Central memory CD4-positive, alpha-beta T cell (primary cell): Measurements from ENCODE around the gene HLA-DMB.

ENCODE experiments used
- DNase-seq: peaks from one replicate; pipeline ENCODE4 v3.0.0; 2022
- total RNA-seq, 3 experiments: gene quantifications; one replicate each; lab custom pipeline; 2026; lab: John Stamatoyannopoulos, UW

The HLA-DMB gene
- 0.04 to 1.4 (median 0.65) reads per million in 3 experiments for total RNA-seq

GRCh38 chr6:32940656-32941213, at the start of gene HLA-DMB:
HLA-DMB (minus strand) TSS chr6:32941028; CDS start chr6:32940807, 221 bp downstream.
- peak; percentile 67 for DNase-seq

- no peak for DNase-seq
Measured at GRCh38 chr6:32989368-32989767, 48.5 kb upstream of the HLA-DMB start.

GRCh38 chr6:32984622-32985389, 44.0 kb upstream of the HLA-DMB start:
- peak; percentile 82 for DNase-seq

DNA sequence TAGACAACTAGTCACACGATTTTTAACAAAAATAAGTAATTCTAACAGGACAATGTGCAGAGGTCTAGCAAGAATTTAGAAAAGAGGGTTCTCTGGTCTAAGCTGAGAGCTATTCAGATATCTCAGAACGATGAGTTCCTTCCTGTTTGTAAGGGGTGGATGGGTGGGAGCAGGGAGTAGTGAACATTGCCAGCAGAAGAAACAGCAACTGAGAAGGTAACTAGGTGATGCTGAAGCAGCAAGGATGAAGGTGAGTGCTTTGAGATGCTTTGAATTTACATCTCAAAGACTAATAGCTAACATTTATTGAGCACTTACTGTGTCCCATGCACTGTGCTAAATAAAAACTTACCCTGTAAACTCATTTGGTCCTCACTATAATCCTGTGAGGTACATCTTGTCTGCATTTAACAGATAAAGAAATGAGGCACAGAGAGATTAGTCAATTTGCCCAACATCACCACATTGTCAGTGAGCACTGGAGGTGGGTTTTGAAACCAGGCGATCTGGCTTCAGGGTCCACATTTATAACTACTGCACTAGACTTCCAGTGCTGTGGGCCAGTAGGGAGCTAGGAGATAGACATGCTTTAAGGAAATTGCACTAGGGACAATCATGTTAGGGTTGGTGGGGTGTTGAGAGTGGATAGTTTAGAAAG, 43.3 kb upstream of the HLA-DMB start:
- no peak for DNase-seq

GRCh38 chr6:32983493-32983848, 42.6 kb upstream of the HLA-DMB start:
- no peak for DNase-seq

DNA sequence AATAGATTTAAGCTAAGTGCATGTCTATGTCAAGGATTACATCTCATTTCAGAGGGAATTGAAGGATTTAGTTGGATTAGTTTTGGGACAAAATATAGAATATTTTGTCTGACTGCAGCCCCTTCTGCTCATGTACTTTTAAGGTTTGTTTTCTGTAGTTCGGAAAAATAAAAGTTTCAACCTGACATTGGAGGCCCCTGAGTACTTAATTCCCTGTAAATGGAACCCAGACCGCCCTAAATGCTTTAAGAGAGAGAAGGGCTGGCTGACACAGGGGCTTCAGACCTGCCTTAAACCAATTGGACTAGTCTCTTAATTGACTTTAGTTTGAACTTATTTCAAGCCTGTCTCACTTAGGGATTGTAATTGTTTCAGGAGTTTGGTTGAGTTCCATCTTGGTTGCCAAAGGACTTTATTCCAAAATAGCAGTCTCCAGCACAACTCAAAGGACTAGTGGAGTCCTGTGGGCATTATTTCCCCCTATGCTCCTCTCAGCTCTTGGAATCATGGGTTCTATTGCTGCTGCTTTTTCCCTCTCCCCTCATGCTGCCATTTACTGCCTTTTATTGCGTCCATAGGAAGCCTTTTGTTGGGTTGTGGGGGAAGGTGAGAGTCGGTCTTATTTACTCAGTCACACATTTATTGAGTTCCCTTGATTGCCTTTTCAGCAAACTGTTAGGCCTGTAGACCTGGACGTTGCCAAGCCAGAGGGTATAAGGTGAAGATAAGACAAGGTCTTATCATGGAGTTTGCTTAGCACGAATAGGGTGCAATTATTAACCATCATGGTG, 42.1 kb upstream of the HLA-DMB start:
- DNase-seq = no peak

- DNase-seq = no peak
Measured at GRCh38 chr6:32982084-32982701, 41.4 kb upstream of the HLA-DMB start.

DNA sequence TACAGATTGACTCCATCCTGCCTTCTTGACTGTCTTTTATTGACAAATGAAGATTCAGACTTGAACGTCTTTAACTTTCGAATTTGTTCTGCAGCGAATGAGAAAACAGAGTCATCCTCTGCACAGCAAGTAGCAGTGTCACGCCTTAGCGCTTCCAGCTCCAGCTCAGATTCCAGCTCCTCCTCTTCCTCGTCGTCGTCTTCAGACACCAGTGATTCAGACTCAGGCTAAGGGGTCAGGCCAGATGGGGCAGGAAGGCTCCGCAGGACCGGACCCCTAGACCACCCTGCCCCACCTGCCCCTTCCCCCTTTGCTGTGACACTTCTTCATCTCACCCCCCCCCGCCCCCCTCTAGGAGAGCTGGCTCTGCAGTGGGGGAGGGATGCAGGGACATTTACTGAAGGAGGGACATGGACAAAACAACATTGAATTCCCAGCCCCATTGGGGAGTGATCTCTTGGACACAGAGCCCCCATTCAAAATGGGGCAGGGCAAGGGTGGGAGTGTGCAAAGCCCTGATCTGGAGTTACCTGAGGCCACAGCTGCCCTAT, 39.7 kb upstream of the HLA-DMB start:
- DNase-seq = no peak

DNA sequence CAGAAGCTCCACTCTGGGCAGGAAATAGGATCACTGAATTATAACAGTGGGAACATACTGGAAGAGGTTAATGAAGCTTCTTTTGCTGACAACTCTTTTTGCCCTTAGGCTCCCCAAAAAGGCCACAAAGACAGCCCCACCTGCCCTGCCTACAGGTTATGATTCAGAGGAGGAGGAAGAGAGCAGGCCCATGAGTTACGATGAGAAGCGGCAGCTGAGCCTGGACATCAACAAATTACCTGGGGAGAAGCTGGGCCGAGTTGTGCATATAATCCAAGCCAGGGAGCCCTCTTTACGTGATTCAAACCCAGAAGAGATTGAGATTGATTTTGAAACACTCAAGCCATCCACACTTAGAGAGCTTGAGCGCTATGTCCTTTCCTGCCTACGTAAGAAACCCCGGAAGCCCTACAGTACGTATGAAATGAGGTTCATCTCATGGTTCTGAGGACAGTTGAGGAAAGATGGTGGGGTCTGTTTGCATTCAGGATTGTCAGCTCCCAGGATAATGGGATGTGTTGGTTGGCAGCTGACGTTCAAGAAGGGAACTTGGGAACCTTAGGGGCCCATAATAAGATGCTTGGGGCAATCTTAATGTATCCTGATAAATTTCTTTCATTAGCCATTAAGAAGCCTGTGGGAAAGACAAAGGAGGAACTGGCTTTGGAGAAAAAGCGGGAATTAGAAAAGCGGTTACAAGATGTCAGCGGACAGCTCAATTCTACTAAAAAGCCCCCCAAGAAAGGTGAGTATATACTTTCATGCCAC, 39.1 kb upstream of the HLA-DMB start:
- no peak for DNase-seq

GRCh38 chr6:32977953-32978324, 37.1 kb upstream of the HLA-DMB start:
- no peak for DNase-seq

DNA sequence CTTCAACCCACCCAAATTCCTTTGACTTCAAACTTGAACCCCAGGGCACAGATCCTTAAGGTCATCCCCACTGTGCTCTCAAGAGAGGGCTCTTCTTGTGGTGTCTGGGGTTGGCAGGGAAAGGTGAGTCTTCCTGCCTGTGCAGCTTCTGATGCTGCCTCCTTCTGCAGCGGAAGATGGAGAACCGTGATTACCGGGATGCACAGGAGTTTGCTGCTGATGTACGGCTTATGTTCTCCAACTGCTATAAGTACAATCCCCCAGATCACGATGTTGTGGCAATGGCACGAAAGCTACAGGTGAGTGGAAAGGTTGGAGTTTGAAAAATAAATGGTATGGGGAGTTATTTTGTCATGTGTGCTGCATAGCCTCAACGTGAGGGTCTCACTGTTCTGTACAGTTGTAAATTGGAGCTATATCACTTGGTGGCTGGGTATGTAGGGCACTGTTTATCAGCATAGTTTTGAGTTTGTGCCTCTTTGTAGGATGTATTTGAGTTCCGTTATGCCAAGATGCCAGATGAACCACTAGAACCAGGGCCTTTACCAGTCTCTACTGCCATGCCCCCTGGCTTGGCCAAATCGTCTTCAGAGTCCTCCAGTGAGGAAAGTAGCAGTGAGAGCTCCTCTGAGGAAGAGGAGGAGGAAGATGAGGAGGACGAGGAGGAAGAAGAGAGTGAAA, 36.6 kb upstream of the HLA-DMB start:
- DNase-seq = no peak

DNA sequence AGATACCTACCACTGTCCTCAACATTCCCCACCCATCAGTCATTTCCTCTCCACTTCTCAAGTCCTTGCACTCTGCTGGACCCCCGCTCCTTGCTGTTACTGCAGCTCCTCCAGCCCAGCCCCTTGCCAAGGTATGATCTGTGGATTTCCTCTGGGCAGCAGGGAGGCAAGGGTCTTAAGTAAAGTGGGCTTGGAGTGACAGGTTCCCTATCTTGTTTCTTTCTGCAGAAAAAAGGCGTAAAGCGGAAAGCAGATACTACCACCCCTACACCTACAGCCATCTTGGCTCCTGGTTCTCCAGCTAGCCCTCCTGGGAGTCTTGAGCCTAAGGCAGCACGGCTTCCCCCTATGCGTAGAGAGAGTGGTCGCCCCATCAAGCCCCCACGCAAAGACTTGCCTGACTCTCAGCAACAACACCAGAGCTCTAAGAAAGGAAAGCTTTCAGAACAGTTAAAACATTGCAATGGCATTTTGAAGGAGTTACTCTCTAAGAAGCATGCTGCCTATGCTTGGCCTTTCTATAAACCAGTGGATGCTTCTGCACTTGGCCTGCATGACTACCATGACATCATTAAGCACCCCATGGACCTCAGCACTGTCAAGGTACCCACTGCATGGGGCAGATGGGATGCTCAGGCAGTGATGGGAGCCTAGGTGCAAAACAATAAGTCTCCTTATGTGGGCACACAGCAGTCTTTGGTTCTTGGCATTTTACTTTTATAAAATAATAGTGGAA, 35.7 kb upstream of the HLA-DMB start:
- DNase-seq = no peak

DNA sequence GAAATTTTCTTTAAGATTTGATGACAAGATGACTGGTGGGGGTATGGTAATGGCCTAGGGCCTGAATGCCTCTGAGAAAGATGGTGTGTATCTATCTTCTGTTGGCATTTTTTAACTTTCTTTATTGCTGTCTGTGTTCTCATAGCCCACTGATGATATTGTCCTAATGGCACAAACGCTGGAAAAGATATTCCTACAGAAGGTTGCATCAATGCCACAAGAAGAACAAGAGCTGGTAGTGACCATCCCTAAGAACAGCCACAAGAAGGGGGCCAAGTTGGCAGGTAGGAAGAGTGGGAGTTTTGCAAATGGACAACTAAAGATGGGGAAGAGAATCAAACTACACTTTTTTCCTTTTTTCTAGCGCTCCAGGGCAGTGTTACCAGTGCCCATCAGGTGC, 35.1 kb upstream of the HLA-DMB start:
- DNase-seq = no peak

GRCh38 chr6:32974541-32975308, 33.9 kb upstream of the HLA-DMB start:
- no peak for DNase-seq

GRCh38 chr6:32974016-32974333, 33.1 kb upstream of the HLA-DMB start:
- peak; percentile 58 for DNase-seq

DNA sequence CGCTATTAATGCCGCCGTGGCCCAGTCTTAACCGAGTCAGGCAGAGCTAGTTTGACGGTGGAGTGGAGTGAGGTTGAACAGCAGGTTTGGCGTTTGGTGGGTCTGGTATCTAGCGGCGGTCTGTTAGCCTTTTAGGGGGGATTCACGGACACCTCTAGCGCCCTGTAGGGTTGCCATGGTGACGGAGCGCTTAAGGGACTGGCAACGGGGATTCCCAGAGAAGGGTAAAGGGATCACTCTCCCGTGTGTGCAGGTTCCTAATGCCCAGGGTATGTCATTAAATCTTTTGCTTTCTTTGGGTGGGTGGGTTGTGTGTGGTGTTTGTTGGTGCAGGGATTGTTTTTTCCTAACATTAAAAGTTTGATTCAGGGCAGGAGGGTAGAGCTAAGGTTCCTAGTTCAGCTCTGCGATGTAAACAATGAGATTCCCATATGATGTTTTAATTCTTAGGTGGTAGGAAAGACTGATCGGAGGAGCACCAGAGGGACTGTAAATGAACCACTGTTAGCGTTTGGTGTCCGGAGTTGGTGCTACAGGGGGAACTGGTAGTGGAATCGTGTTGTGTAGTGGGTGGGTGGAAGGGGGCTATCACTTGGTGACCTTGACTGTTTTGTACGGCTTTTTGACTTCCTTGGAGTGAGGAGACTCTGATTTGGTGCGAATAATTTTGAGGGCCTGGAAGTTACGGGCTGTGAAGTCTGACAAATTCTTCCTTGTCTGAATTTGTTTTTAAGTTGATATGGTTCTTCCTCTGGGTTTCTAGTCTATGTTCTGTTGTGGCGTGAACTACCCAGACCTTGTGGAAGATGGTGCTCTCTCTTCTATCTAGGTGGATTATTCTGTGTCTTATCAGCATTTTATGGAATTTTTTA, 32.6 kb upstream of the HLA-DMB start:
- peak; percentile 59 for DNase-seq

DNA sequence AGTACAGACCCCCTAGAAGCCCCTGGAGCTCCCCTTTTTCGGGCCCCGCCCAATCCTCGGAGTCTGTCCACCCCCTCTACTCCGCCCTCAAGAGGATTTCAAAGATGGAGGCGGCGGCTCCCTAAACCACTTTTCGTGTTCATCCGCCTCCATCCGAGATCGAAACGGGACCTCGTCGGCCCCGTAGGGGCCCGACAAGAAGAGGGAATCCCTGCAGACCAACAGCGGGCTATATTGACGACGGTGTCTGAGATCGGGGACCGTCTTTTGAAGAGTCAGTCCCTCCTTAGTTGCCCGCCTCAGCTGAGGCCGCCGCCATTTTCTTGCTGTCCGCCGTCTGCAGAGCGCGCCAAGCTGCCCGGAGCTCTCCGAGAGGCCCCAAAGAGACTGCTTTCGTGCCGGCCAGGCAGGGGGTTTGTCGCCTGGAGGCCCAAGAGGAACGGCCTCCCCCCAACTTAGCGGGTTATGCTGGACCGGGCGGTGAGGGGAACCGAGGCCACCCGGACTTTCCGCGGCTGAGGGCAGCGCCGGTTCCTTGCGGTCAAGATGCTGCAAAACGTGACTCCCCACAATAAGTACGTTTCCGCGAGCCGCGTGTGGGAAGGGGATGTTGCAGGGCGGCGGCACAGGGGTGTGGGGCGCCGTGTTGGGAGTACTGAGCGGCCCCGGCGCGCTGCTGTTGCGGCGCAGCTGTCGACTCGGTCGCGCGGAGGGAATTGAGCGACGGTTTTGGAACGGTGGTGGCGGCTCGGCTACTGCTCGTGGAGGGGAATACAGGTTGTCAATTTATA, 31.7 kb upstream of the HLA-DMB start:
- peak; percentile 59 for DNase-seq
